ENCODE results near the gene NEK8. TPM values are rescaled to one million over a fixed set of nuclear protein-coding genes. Genes with fewer than 3 reads are reported as not detected.

Gene NEK8
- total and polyA plus RNA-seq, 2 of the 8 experiments (the other 6 are each of a cell fraction or from before 2014, with no cell fraction given) = 14.9 to 23.3 TPM

GRCh38 chr17:28728364-28729200, at the start of gene NEK8 (continued):
- TF ChIP-seq SRF (IDR thresholded peaks at IDR 0.05; ENCODE audit: low read depth, low read length) (no peak), NRF1 (IDR thresholded peaks at IDR 0.05; ENCODE audit: low read depth, low read length) (0 out of 2 replicates have a peak, but pooled peaks have one; percentile 10), RAD21 (IDR thresholded peaks at IDR 0.05 in 1 of 2, conservative IDR thresholded peaks at IDR 0.05 in 1 of 2; ENCODE audit: low read depth in 2 of 2, low read length in 2 of 2) (no peak), TBP (IDR thresholded peaks at IDR 0.05; ENCODE audit: low read depth, low read length) (0 out of 2 replicates have a peak, but pooled peaks have one; percentile 21), POLR2AphosphoS5 (IDR thresholded peaks at IDR 0.05; ENCODE audit: low read depth, low read length) (peak; percentile 64; the same call in 1 of the 2 replicates), SP4 (IDR thresholded peaks at IDR 0.05; ENCODE audit: low read length) (peak; percentile 79; the same call in 1 of the 2 replicates), TCF12 (IDR thresholded peaks at IDR 0.05; ENCODE audit: low read depth, low read length) (no peak), EGR1 (IDR thresholded peaks at IDR 0.05; ENCODE audit: borderline replicate concordance, low read depth, low read length) (no peak; the same call in 1 of the 2 replicates), ZNF274 (IDR thresholded peaks at IDR 0.05; ENCODE audit: borderline replicate concordance, extremely low read depth, low read length) (no peak)
- TF ChIP-seq, protein P1, sequence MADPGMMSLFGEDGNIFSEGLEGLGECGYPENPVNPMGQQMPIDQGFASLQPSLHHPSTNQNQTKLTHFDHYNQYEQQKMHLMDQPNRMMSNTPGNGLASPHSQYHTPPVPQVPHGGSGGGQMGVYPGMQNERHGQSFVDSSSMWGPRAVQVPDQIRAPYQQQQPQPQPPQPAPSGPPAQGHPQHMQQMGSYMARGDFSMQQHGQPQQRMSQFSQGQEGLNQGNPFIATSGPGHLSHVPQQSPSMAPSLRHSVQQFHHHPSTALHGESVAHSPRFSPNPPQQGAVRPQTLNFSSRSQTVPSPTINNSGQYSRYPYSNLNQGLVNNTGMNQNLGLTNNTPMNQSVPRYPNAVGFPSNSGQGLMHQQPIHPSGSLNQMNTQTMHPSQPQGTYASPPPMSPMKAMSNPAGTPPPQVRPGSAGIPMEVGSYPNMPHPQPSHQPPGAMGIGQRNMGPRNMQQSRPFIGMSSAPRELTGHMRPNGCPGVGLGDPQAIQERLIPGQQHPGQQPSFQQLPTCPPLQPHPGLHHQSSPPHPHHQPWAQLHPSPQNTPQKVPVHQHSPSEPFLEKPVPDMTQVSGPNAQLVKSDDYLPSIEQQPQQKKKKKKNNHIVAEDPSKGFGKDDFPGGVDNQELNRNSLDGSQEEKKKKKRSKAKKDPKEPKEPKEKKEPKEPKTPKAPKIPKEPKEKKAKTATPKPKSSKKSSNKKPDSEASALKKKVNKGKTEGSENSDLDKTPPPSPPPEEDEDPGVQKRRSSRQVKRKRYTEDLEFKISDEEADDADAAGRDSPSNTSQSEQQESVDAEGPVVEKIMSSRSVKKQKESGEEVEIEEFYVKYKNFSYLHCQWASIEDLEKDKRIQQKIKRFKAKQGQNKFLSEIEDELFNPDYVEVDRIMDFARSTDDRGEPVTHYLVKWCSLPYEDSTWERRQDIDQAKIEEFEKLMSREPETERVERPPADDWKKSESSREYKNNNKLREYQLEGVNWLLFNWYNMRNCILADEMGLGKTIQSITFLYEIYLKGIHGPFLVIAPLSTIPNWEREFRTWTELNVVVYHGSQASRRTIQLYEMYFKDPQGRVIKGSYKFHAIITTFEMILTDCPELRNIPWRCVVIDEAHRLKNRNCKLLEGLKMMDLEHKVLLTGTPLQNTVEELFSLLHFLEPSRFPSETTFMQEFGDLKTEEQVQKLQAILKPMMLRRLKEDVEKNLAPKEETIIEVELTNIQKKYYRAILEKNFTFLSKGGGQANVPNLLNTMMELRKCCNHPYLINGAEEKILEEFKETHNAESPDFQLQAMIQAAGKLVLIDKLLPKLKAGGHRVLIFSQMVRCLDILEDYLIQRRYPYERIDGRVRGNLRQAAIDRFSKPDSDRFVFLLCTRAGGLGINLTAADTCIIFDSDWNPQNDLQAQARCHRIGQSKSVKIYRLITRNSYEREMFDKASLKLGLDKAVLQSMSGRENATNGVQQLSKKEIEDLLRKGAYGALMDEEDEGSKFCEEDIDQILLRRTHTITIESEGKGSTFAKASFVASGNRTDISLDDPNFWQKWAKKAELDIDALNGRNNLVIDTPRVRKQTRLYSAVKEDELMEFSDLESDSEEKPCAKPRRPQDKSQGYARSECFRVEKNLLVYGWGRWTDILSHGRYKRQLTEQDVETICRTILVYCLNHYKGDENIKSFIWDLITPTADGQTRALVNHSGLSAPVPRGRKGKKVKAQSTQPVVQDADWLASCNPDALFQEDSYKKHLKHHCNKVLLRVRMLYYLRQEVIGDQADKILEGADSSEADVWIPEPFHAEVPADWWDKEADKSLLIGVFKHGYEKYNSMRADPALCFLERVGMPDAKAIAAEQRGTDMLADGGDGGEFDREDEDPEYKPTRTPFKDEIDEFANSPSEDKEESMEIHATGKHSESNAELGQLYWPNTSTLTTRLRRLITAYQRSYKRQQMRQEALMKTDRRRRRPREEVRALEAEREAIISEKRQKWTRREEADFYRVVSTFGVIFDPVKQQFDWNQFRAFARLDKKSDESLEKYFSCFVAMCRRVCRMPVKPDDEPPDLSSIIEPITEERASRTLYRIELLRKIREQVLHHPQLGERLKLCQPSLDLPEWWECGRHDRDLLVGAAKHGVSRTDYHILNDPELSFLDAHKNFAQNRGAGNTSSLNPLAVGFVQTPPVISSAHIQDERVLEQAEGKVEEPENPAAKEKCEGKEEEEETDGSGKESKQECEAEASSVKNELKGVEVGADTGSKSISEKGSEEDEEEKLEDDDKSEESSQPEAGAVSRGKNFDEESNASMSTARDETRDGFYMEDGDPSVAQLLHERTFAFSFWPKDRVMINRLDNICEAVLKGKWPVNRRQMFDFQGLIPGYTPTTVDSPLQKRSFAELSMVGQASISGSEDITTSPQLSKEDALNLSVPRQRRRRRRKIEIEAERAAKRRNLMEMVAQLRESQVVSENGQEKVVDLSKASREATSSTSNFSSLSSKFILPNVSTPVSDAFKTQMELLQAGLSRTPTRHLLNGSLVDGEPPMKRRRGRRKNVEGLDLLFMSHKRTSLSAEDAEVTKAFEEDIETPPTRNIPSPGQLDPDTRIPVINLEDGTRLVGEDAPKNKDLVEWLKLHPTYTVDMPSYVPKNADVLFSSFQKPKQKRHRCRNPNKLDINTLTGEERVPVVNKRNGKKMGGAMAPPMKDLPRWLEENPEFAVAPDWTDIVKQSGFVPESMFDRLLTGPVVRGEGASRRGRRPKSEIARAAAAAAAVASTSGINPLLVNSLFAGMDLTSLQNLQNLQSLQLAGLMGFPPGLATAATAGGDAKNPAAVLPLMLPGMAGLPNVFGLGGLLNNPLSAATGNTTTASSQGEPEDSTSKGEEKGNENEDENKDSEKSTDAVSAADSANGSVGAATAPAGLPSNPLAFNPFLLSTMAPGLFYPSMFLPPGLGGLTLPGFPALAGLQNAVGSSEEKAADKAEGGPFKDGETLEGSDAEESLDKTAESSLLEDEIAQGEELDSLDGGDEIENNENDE (IDR thresholded peaks at IDR 0.05; ENCODE audit: insufficient replicate concordance, low read length) = no peak
